ENCODE results near the gene DTX1.

DTX1 gene

DNA sequence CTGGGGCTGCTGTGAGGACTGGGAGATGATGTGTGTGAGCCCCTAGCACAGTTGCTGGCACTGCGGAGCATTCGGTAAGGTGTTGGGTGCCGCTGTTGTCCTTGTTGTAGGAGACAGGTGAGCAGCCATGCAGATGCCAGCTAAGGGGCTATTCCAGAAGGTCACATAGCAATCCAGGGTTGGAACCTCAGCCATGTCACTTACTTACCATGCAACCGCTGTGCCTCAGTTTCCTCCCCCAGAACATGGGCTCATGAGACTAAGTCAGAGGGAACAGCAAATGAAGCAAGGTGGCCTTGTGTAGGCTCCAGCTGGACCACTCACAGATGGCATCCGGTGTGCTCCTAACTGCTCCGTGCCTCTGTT lies 13.2 kb downstream of the DTX1 start:
- no peaks in the 10 kb centered on the region for H3K9me3 ChIP-seq (ENCODE audit: control insufficient read depth, low read length)
- no peak overlapping the region for H3K9ac ChIP-seq
- H3K27ac ChIP-seq, result no peak overlapping the region
- H3K27me3 ChIP-seq (ENCODE audit: control insufficient read depth, insufficient read depth, low read length), result no peaks in the 10 kb centered on the region
- H2AFZ ChIP-seq, result no peak overlapping the region
- H3K79me2 ChIP-seq, result no peaks in the 10 kb centered on the region
- H3K4me3 ChIP-seq (ENCODE audit: low read depth, low read length), result no peak overlapping the region
- no peaks in the 10 kb centered on the region for H3K36me3 ChIP-seq (ENCODE audit: control insufficient read depth, insufficient read depth, low read length)
- TF ChIP-seq, protein P1, sequence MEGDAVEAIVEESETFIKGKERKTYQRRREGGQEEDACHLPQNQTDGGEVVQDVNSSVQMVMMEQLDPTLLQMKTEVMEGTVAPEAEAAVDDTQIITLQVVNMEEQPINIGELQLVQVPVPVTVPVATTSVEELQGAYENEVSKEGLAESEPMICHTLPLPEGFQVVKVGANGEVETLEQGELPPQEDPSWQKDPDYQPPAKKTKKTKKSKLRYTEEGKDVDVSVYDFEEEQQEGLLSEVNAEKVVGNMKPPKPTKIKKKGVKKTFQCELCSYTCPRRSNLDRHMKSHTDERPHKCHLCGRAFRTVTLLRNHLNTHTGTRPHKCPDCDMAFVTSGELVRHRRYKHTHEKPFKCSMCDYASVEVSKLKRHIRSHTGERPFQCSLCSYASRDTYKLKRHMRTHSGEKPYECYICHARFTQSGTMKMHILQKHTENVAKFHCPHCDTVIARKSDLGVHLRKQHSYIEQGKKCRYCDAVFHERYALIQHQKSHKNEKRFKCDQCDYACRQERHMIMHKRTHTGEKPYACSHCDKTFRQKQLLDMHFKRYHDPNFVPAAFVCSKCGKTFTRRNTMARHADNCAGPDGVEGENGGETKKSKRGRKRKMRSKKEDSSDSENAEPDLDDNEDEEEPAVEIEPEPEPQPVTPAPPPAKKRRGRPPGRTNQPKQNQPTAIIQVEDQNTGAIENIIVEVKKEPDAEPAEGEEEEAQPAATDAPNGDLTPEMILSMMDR (IDR thresholded peaks at IDR 0.05), result no peak
- no peak overlapping the region for H3K4me2 ChIP-seq (ENCODE audit: low read length)
- no peaks in the 10 kb centered on the region for H3K4me1 ChIP-seq

DNA sequence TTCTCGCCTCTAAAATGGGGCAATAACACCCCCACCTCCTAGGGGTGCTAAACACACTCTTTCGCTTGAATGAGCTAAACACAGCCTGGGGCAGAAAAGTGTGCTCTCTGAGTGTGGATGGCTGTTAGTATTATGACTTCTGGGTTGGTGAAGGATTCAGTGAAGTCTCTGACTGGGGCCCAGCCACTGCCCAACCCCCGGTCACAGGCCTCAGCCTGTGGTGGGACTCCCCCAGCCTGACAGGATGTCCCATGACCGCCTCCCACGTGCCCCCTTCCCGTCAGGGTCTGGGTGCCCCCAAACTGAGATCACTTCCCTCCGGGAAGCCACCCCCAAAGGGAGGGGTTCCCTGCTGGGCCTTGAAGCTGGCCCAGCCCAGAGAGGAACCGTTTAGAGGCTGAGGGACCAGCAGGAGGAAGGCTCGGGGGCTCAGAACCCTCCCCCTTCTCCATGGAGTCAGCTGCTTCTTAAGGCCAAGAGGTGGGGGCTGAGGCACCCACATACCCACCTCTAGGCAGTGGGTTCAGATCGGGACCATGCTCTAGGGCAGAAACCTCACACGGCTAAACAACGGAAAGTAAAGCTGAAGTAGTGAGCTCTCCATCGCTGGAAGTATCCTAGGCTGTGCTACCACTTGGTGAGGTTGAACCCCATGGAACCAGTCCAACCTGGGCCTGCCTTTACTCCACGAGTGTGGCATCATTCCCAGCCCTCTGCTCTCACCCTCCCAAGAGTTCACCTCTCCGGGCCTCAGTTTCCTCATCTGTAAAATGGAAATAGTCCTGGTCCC lies 13.8 kb downstream of the DTX1 start:
- no peaks in the 10 kb centered on the region for H3K36me3 ChIP-seq (ENCODE audit: control insufficient read depth, insufficient read depth, low read length)
- no peak overlapping the region for H3K4me2 ChIP-seq (ENCODE audit: low read length)
- H3K79me2 ChIP-seq, result no peaks in the 10 kb centered on the region
- no peaks in the 10 kb centered on the region for H3K27me3 ChIP-seq (ENCODE audit: control insufficient read depth, insufficient read depth, low read length)
- H2AFZ ChIP-seq, result no peak overlapping the region
- TF ChIP-seq, protein P1 (IDR thresholded peaks at IDR 0.05), result no peak
- H3K27ac ChIP-seq, result no peak overlapping the region
- H3K9me3 ChIP-seq (ENCODE audit: control insufficient read depth, low read length), result no peaks in the 10 kb centered on the region
- no peak overlapping the region for H3K9ac ChIP-seq
- no peaks in the 10 kb centered on the region for H3K4me1 ChIP-seq
- no peak overlapping the region for H3K4me3 ChIP-seq (ENCODE audit: low read depth, low read length)

DNA sequence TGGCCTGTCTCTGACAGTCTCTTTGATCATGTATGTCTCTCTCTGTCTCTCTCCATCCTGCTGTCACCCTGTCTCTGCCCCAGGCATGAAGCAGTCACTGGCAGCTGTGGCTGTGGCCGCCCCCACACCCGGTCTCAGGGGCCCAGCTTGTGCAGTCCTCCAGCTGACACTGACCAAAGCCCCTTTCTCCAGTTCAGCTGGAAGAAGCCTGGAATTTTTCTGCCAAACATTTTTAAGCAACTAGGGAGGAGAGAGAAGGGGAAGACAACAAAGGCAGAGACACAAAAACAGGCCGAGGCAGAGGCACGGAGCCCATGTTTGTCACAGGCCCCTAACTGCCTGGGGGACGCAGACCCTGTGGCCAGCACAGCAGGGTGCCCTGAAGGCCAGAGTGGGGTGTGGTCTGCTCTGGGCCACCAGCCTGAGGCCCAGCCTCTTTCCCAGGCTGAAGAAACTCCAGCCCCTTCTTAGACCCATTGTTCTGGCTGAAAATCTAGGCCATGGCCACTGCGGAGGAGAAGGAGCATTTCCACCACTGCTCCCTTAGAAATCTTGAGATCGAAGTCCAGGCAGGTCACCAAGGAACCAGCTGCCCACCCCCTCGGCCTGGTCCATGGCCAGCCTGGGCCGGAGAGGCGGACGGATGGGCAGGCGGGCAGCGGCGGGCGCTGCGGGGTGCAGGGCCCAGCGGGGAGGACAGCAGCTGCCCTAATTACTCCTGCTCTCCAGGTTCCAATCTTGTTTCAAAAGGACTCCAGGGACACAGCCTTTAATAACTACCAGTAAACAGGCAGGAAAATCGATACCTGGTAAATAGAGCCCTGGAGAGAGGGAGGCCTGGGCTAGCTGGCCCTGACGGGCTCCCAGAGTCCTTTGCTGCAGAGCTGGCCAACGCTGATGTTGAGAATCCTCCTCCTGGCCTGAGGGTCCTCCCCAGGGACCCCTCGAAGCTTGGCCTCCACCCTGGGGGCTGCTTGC lies 14.9 kb downstream of the DTX1 start:
- TF ChIP-seq, protein P1 (IDR thresholded peaks at IDR 0.05), result no peak
- no peak overlapping the region for H3K27ac ChIP-seq
- no peaks in the 10 kb centered on the region for H3K9me3 ChIP-seq (ENCODE audit: control insufficient read depth, low read length)
- H3K4me3 ChIP-seq (ENCODE audit: low read depth, low read length), result no peak overlapping the region
- no peak overlapping the region for H3K9ac ChIP-seq
- H3K27me3 ChIP-seq (ENCODE audit: control insufficient read depth, insufficient read depth, low read length), result no peaks in the 10 kb centered on the region
- H3K4me2 ChIP-seq (ENCODE audit: low read length), result no peak overlapping the region
- H2AFZ ChIP-seq, result no peak overlapping the region
- H3K36me3 ChIP-seq (ENCODE audit: control insufficient read depth, insufficient read depth, low read length), result no peaks in the 10 kb centered on the region
- no peaks in the 10 kb centered on the region for H3K79me2 ChIP-seq
- no peaks in the 10 kb centered on the region for H3K4me1 ChIP-seq

DNA sequence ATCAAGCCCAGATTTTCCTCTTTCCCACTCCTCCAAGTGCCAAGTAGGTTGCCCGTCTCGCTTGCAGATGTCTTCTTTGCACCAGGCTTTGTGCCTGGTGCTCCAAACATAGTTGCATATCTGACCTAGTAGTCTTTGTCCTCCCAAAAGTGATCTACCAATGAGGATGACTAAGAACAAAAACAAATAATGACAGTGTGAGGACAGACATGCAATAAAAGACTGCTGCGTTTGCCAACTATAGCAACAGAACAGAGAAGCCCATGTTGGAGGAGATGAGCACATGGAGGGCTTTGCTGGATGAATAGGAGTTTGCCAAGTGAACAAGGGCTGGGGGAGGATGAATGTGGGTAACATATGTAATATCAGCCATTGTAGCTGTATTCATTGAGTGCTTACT lies 15.6 kb downstream of the DTX1 start:
- H2AFZ ChIP-seq, result no peak overlapping the region
- TF ChIP-seq, protein P1 (IDR thresholded peaks at IDR 0.05), result no peak
- H3K36me3 ChIP-seq (ENCODE audit: control insufficient read depth, insufficient read depth, low read length), result no peaks in the 10 kb centered on the region
- H3K9me3 ChIP-seq (ENCODE audit: control insufficient read depth, low read length), result no peaks in the 10 kb centered on the region
- H3K4me3 ChIP-seq (ENCODE audit: low read depth, low read length), result no peak overlapping the region
- H3K4me1 ChIP-seq, result no peaks in the 10 kb centered on the region
- no peak overlapping the region for H3K27ac ChIP-seq
- H3K27me3 ChIP-seq (ENCODE audit: control insufficient read depth, insufficient read depth, low read length), result no peaks in the 10 kb centered on the region
- no peak overlapping the region for H3K9ac ChIP-seq
- no peaks in the 10 kb centered on the region for H3K79me2 ChIP-seq
- H3K4me2 ChIP-seq (ENCODE audit: low read length), result no peak overlapping the region
